Liver (tissue), 9 donors: ENCODE results near the gene SH3D19. TPM values are rescaled to one million over a fixed set of nuclear protein-coding genes. Genes with fewer than 3 reads are reported as not detected.

ENCODE experiments used
- DNase-seq: peaks from one replicate; pipeline ENCODE4 v3.0.0-alpha.2; 2017; ENCODE audit warnings: low spot score
- H3K27ac ChIP-seq, 2 donors: one replicate each; pipeline ENCODE4 v1.7.0; 2013; ENCODE audit warnings: inconsistent platforms in 2 of 2, low read length in 2 of 2, control low read depth in 1 of 2, low read depth in 1 of 2, mild to moderate bottlenecking in 1 of 2
- H3K27me3 ChIP-seq, 4 donors: one replicate each; pipeline versions ENCODE4 v1.6.1 to v1.7.0; 2013; ENCODE audit warnings: low read length in 3 of 4, inconsistent platforms in 1 of 4, mild to moderate bottlenecking in 1 of 4, moderate library complexity in 1 of 4; ENCODE audit not compliant: control insufficient read depth in 4 of 4, insufficient read depth in 4 of 4
- H3K36me3 ChIP-seq, 4 donors: one replicate each; pipeline versions ENCODE4 v1.6.1 to v1.7.0; 2013; ENCODE audit warnings: low read length in 3 of 4, mild to moderate bottlenecking in 3 of 4, low read depth in 1 of 4, moderate library complexity in 1 of 4; ENCODE audit not compliant: control insufficient read depth in 4 of 4, insufficient read depth in 3 of 4
- H3K4me1 ChIP-seq, 4 donors: one replicate each; pipeline versions ENCODE4 v1.6.1 to v1.7.0; 2013; ENCODE audit warnings: low read length in 3 of 4, mild to moderate bottlenecking in 3 of 4, moderate library complexity in 1 of 4; ENCODE audit not compliant: control insufficient read depth in 4 of 4, insufficient read depth in 4 of 4
- H3K4me3 ChIP-seq, 3 donors: one replicate each; pipeline versions ENCODE4 v1.6.1 to v1.7.0; 2013; ENCODE audit warnings: low read length in 3 of 3, control low read depth in 1 of 3, low read depth in 1 of 3, mild to moderate bottlenecking in 1 of 3
- H3K9ac ChIP-seq, 2 donors: one replicate each; pipeline ENCODE4 v1.7.0; 2013; ENCODE audit warnings: low read length in 2 of 2, mild to moderate bottlenecking in 2 of 2, moderate library complexity in 2 of 2, control low read depth in 1 of 2, low read depth in 1 of 2
- H3K9me3 ChIP-seq, 4 donors: one replicate each; pipeline versions ENCODE4 v1.6.1 to v1.7.0; 2013; ENCODE audit warnings: low read length in 3 of 4; ENCODE audit not compliant: control insufficient read depth in 4 of 4
- ATF3 ChIP-seq: IDR thresholded peaks from 2 replicates; pipeline ENCODE4 v1.6.1; 2016; ENCODE audit warnings: antibody characterized with exemption
- CTCF ChIP-seq: fragments of 150-350 bp; IDR thresholded peaks from 2 replicates; pipeline ENCODE4 v1.5.1; 2017; ENCODE audit warnings: improper control_type of control experiment, low read depth, low read length; ENCODE audit not compliant: missing input control
- EGR1 ChIP-seq, 2 donors: IDR thresholded peaks; 2 replicates each; pipeline ENCODE4 v1.6.1; 2016 to 2018; ENCODE audit warnings: antibody characterized with exemption in 2 of 2, low read depth in 2 of 2
- FOXA1 ChIP-seq: IDR thresholded peaks from 2 replicates; pipeline ENCODE4 v1.6.1; 2016; ENCODE audit warnings: antibody characterized with exemption
- FOXA2 ChIP-seq: IDR thresholded peaks from 2 replicates; pipeline ENCODE4 v1.6.1; 2016; ENCODE audit warnings: antibody characterized with exemption
- GABPA ChIP-seq, 2 donors: IDR thresholded peaks in 1 of 2; conservative IDR thresholded peaks in 1 of 2; 2 replicates each; pipeline ENCODE4 v1.6.1; 2016; ENCODE audit warnings: antibody characterized with exemption in 2 of 2, mild to moderate bottlenecking in 1 of 2, moderate library complexity in 1 of 2
- HNF4A ChIP-seq, 2 donors: conservative IDR thresholded peaks; 2 replicates each; pipeline ENCODE4 v1.6.1; 2016; ENCODE audit warnings: antibody characterized with exemption in 2 of 2, mild to moderate bottlenecking in 2 of 2
- HNF4G ChIP-seq: IDR thresholded peaks from 2 replicates; pipeline ENCODE4 v1.6.1; 2016; ENCODE audit warnings: antibody characterized with exemption
- MAX ChIP-seq: IDR thresholded peaks from 2 replicates; pipeline ENCODE4 v1.6.1; 2016; ENCODE audit warnings: antibody characterized with exemption
- NR2F2 ChIP-seq: IDR thresholded peaks from 2 replicates; pipeline ENCODE4 v1.6.1; 2016; ENCODE audit warnings: antibody characterized with exemption
- RAD21 ChIP-seq, 2 donors: IDR thresholded peaks; 2 replicates each; pipeline ENCODE4 v1.6.1; 2016; ENCODE audit warnings: antibody characterized with exemption in 2 of 2, mild to moderate bottlenecking in 2 of 2
- REST ChIP-seq: IDR thresholded peaks from 2 replicates; pipeline ENCODE4 v1.6.1; 2016; ENCODE audit warnings: antibody characterized with exemption, mild to moderate bottlenecking
- RXRA ChIP-seq, 2 donors: IDR thresholded peaks; 2 replicates each; pipeline ENCODE4 v1.6.1; 2017 to 2018; ENCODE audit warnings: antibody characterized with exemption in 2 of 2, mild to moderate bottlenecking in 1 of 2
- SP1 ChIP-seq: IDR thresholded peaks from 2 replicates; pipeline ENCODE4 v1.6.1; 2018; ENCODE audit warnings: antibody characterized with exemption, mild to moderate bottlenecking
- TAF1 ChIP-seq: conservative IDR thresholded peaks from 2 replicates; pipeline ENCODE4 v1.6.1; 2016; ENCODE audit warnings: antibody characterized with exemption, mild to moderate bottlenecking
- ZBTB33 ChIP-seq: IDR thresholded peaks from 2 replicates; pipeline ENCODE4 v1.6.1; 2016; ENCODE audit warnings: antibody characterized with exemption
- WGBS: extraction: QIAGEN DNeasy Blood & Tissue Kit; methylation state at CpG from one replicate; pipeline ENCODE4 v1.1.7; 2013; 5-methylcytosine and 5-hydroxymethylcytosine counted together
- polyA plus RNA-seq, 2 donors: library from polyadenylated mRNA; stranded (reverse) in 1 of 2; unstranded in 1 of 2; fragments of 200-250 nt in 1 of 2; fragments of >200 nt in 1 of 2; fragmentation: Nextera tagmentation in 1 of 2; extraction: Ambion mirVana in 1 of 2; gene quantifications; one replicate each; pipeline versions ENCODE4 v1.2.1 to v1.2.3, GENCODE V29; 2013 to 2015
- total RNA-seq, 2 donors: library from RNA; depleted of rRNA; stranded (reverse); fragments of >200 nt; gene quantifications; one replicate each; pipeline ENCODE4 v1.2.3, GENCODE V29; 2014
- donor health status: healthy.
- donor health status: healthy.
- donor health status: healthy.
- donor health status: healthy.
- donor health status: healthy.

SH3D19 gene
- total and polyA plus RNA-seq, 4 donors, result 11.0 to 22.2 (median 17.1) TPM

GRCh38 chr4:151098979-151099228 lies 226.5 kb downstream of the SH3D19 start:
- H3K4me3 ChIP-seq, result peak overlapping the region; percentile 47 to 74 (median 59)
- no peak for TF ChIP-seq HNF4A (conservative IDR thresholded peaks at IDR 0.05)
- TF ChIP-seq MAX, result no peak
- no peak for TF ChIP-seq CTCF
- TF ChIP-seq EGR1 (IDR thresholded peaks at IDR 0.05; ENCODE audit: low read depth in 2 of 2), result no peak
- no peak for TF ChIP-seq TAF1
- TF ChIP-seq FOXA2, result no peak
- H3K9me3 ChIP-seq, result no peaks in the 10 kb centered on the region
- no peaks in the 10 kb centered on the region for H3K27me3 ChIP-seq
- peaks cover 2 to 28% (median 24%) of the 10 kb centered on the region in 4 donors for H3K36me3 ChIP-seq
- 22% methylated on average over 8 of the region's 8 CpGs for WGBS
- H3K27ac ChIP-seq, result peak overlapping the region; percentile 25 to 27
- no peak for DNase-seq
- peak overlapping the region; percentile 79 to 88 for H3K9ac ChIP-seq
- H3K4me1 ChIP-seq, result peaks cover 0 to 24% (median 8%) of the 10 kb centered on the region in 4 donors

- Histone ChIP-seq H3K27ac (no peak overlapping the region), H3K4me1 (peaks cover 0 to 24% (median 8%) of the 10 kb centered on the region in 4 donors), H3K9me3 (no peaks in the 10 kb centered on the region), H3K27me3 (no peaks in the 10 kb centered on the region), H3K36me3 (peaks cover 0 to 16% (median 13%) of the 10 kb centered on the region in 4 donors), H3K4me3 (no peak overlapping the region), H3K9ac (no peak overlapping the region)
- no peak for TF ChIP-seq HNF4G
- no peak for TF ChIP-seq RAD21 (IDR thresholded peaks at IDR 0.05)
- no peak for TF ChIP-seq ATF3
- DNase-seq, result no peak
- 93% methylated on average over 3 of the region's 3 CpGs for WGBS
These were observed 227.6 kb downstream of the SH3D19 start for GRCh38 chr4:151097759-151098158.

- Histone ChIP-seq H3K4me1 (peaks cover 0 to 7% (median 3%) of the 10 kb centered on the region in 4 donors), H3K36me3 (no peaks in the 10 kb centered on the region), H3K9me3 (no peaks in the 10 kb centered on the region), H3K9ac (no peak overlapping the region), H3K27ac (no peak overlapping the region), H3K4me3 (no peak overlapping the region), H3K27me3 (no peaks in the 10 kb centered on the region)
- TF ChIP-seq MAX (no peak), FOXA2 (no peak), REST (no peak), NR2F2 (no peak), TAF1 (no peak), ATF3 (no peak), HNF4A (conservative IDR thresholded peaks at IDR 0.05) (no peak), FOXA1 (no peak), RXRA (IDR thresholded peaks at IDR 0.05) (no peak), HNF4G (no peak), CTCF (no peak), GABPA (IDR thresholded peaks at IDR 0.05 in 1 of 2, conservative IDR thresholded peaks at IDR 0.05 in 1 of 2) (no peak), SP1 (no peak), EGR1 (IDR thresholded peaks at IDR 0.05; ENCODE audit: low read depth in 2 of 2) (no peak), ZBTB33 (no peak), RAD21 (IDR thresholded peaks at IDR 0.05) (no peak)
- WGBS, result 94% methylated on average over 3 of the region's 3 CpGs
- DNase-seq, result no peak
These were observed 230.3 kb downstream of the SH3D19 start for GRCh38 chr4:151095142-151095541.
